ENCODE measurements around the gene FGD5.

- TF ChIP-seq CTCF (IDR thresholded peaks at IDR 0.05; ENCODE audit: low read length) (no peak), EZH2 (optimal IDR thresholded peaks at IDR 0.05; ENCODE audit: low read depth, low read length) (no peak), EZH2phosphoT487 (IDR thresholded peaks at IDR 0.05; ENCODE audit: low read length) (no peak)
These were observed at the start of gene FGD5 for GRCh38 chr3:14818804-14819500.
